ENCODE data around the gene LHFPL3. TPM values are rescaled to one million over a fixed set of nuclear protein-coding genes. Genes with fewer than 3 reads are reported as not detected.

Gene LHFPL3
- total RNA-seq, 1 experiment from 2014 or later = 0.83 TPM

GRCh38 chr7:104453190-104453589 lies 124.8 kb downstream of the LHFPL3 start (continued):
- TF ChIP-seq MAX (CRISPR knock-in tag; IDR thresholded peaks at IDR 0.05) = no peak
- no peak for TF ChIP-seq GABPB1 (CRISPR knock-in tag; IDR thresholded peaks at IDR 0.05)
- TF ChIP-seq USF2 (CRISPR knock-in tag; IDR thresholded peaks at IDR 0.05) = no peak
- TF ChIP-seq, protein P1, sequence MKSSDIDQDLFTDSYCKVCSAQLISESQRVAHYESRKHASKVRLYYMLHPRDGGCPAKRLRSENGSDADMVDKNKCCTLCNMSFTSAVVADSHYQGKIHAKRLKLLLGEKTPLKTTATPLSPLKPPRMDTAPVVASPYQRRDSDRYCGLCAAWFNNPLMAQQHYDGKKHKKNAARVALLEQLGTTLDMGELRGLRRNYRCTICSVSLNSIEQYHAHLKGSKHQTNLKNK (CRISPR knock-in tag; IDR thresholded peaks at IDR 0.05) = no peak
- no peak for TF ChIP-seq ZNF423 (CRISPR knock-in tag; IDR thresholded peaks at IDR 0.05)
- TF ChIP-seq SMAD3 (CRISPR knock-in tag; IDR thresholded peaks at IDR 0.05; ENCODE audit: borderline replicate concordance) = no peak
- TF ChIP-seq SOX15 (CRISPR knock-in tag; IDR thresholded peaks at IDR 0.05) = no peak
- no peak for TF ChIP-seq TCF7 (CRISPR knock-in tag; IDR thresholded peaks at IDR 0.05; ENCODE audit: low read depth)
- no peak for TF ChIP-seq PRRX2 (CRISPR knock-in tag; IDR thresholded peaks at IDR 0.05)

DNA sequence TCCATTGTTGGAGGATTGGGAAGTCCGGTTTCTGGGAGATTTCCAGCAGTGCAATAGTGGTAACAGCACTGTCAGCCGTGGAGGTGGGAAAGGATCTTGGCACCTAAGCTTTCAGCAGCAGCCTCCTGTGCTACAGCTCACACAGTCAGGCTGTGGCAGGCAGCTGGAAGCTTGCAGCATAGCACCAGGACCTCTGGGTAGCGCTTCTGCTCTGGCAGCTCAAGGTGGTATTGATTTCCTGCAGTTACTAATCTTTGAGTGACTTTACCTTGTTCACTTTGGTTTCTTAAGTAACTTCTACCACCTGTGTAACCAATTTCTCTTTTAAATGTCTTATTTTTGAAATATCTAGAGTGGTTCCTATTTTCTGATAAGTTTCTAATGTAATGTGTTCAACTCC lies 130.5 kb downstream of the LHFPL3 start:
- ChIA-PET CTCF (no interaction called here), POLR2A (no interaction called here)
- TF ChIP-seq TEAD4 (CRISPR knock-in tag; IDR thresholded peaks at IDR 0.05) = no peak
- TF ChIP-seq, protein P2, sequence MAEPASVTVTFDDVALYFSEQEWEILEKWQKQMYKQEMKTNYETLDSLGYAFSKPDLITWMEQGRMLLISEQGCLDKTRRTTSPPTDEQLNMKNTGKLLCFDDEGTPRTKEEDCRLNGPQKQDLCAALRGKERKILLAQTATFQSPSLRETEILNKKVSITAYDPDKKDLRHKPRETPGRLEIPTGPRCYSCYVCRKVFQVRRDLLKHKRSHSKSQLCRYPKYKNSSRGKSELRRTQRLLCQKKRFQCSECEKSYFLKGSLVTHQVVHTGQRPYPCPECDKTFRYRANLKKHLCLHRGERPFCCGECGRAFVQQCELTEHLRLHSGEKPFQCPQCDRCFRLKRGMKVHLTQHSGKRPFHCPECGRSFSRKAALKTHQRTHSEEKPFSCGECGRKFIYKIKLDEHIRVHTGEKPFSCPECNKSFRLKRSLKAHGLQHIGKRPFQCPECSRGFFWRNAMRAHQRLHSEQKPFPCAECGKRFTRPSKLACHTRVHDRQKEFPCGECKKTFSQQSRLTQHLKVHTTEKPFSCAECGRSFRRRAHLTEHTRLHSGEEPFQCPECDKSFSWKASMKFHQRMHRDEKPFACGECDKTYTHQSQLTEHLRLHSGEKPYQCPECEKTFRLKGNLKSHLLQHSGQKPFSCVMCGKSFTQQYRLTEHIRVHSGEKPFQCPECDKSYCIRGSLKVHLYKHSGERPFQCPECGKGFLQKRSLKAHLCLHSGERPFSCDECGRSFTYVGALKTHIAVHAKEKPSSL (CRISPR knock-in tag; conservative IDR thresholded peaks at IDR 0.05) = no peak
- TF ChIP-seq, protein P3, sequence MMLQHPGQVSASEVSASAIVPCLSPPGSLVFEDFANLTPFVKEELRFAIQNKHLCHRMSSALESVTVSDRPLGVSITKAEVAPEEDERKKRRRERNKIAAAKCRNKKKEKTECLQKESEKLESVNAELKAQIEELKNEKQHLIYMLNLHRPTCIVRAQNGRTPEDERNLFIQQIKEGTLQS (CRISPR knock-in tag; conservative IDR thresholded peaks at IDR 0.05) = no peak
- no peak for TF ChIP-seq ZNF671 (CRISPR knock-in tag; IDR thresholded peaks at IDR 0.05)
- no peak for TF ChIP-seq ZNF138 (CRISPR knock-in tag; conservative IDR thresholded peaks at IDR 0.05)
- no peak for TF ChIP-seq ARID4B (CRISPR knock-in tag; IDR thresholded peaks at IDR 0.05; ENCODE audit: borderline replicate concordance)
- TF ChIP-seq, protein P4, sequence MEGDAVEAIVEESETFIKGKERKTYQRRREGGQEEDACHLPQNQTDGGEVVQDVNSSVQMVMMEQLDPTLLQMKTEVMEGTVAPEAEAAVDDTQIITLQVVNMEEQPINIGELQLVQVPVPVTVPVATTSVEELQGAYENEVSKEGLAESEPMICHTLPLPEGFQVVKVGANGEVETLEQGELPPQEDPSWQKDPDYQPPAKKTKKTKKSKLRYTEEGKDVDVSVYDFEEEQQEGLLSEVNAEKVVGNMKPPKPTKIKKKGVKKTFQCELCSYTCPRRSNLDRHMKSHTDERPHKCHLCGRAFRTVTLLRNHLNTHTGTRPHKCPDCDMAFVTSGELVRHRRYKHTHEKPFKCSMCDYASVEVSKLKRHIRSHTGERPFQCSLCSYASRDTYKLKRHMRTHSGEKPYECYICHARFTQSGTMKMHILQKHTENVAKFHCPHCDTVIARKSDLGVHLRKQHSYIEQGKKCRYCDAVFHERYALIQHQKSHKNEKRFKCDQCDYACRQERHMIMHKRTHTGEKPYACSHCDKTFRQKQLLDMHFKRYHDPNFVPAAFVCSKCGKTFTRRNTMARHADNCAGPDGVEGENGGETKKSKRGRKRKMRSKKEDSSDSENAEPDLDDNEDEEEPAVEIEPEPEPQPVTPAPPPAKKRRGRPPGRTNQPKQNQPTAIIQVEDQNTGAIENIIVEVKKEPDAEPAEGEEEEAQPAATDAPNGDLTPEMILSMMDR (IDR thresholded peaks at IDR 0.05) = no peak
- no peak for TF ChIP-seq SP1 (CRISPR knock-in tag; conservative IDR thresholded peaks at IDR 0.05)
- no peaks in the 10 kb centered on the region for H3K4me1 Mint-ChIP-seq
- peaks cover 60% of the 10 kb centered on the region for H3K9me3 Mint-ChIP-seq
- no peak for DNase-seq (ENCODE audit: low spot score)
- H3K27ac Mint-ChIP-seq = no peak overlapping the region
- H3K4me3 Mint-ChIP-seq = no peak overlapping the region
- H3K36me3 Mint-ChIP-seq = peaks cover 20% of the 10 kb centered on the region
- peaks cover 45% of the 10 kb centered on the region for H3K27me3 Mint-ChIP-seq (ENCODE audit: low read depth)
- ATAC-seq = no peak

Measured in WTC11 (cell line).